K562 (cell line): ENCODE measurements around the gene CHAT.

ENCODE experiments used
- BACH1 ChIP-seq: fragments of 200-800 bp; sonication (Bioruptor generic); IDR thresholded peaks from 2 replicates; pipeline ENCODE4 v1.6.1; 2016; ENCODE audit warnings: missing genetic modification characterization, missing compliant biosample characterization
- CTCF ChIP-seq, 3 experiments: IDR thresholded peaks in 2 of 3; conservative IDR thresholded peaks in 1 of 3; 2 replicates each; pipeline ENCODE4 v1.5.1; 2011 to 2012; ENCODE audit warnings: low read length in 3 of 3, mild to moderate bottlenecking in 3 of 3, control low read depth in 2 of 3, improper control_type of control experiment in 1 of 3, inconsistent platforms in 1 of 3, low read depth in 1 of 3, mixed read lengths in 1 of 3, moderate library complexity in 1 of 3; ENCODE audit not compliant: insufficient read depth in 2 of 3
- EHMT2 ChIP-seq: fragments of 450-650 bp; IDR thresholded peaks from 2 replicates; pipeline ENCODE4 v1.6.1; 2018; ENCODE audit warnings: antibody characterized with exemption
- FOXK1 ChIP-seq: sonication (generic); formaldehyde crosslinking; IDR thresholded peaks from 2 replicates; pipeline ENCODE4 v1.8.0; 2022; ENCODE audit warnings: missing genetic modification reagents, mild to moderate bottlenecking, borderline replicate concordance
- FOXM1 ChIP-seq, 2 experiments: fragments of 450-650 bp in 1 of 2; sonication (generic) in 1 of 2; formaldehyde crosslinking in 1 of 2; IDR thresholded peaks; 2 replicates each; pipeline versions ENCODE4 v1.6.1 to v1.9.0; 2017 to 2022; ENCODE audit warnings: low read depth in 2 of 2, mild to moderate bottlenecking in 2 of 2, missing genetic modification reagents in 1 of 2, moderate library complexity in 1 of 2
- MTA3 ChIP-seq: fragments of 450-650 bp; formaldehyde crosslinking; IDR thresholded peaks from 2 replicates; pipeline ENCODE4 v1.6.1; 2017; ENCODE audit warnings: mild to moderate bottlenecking, borderline replicate concordance
- PHF8 ChIP-seq: fragments of 200-600 bp; sonication (generic); IDR thresholded peaks from 2 replicates; pipeline ENCODE4 v1.6.1; 2012; ENCODE audit warnings: mixed run types, mild to moderate bottlenecking, inconsistent platforms, low read length, moderate library complexity, borderline replicate concordance
- POLR2A ChIP-seq: fragments of 450-650 bp; conservative IDR thresholded peaks from 2 replicates; pipeline ENCODE4 v1.6.1; 2016
- USF2 ChIP-seq: sonication (generic); formaldehyde crosslinking; IDR thresholded peaks from 2 replicates; pipeline ENCODE4 v1.5.0; 2020; ENCODE audit warnings: missing genetic modification reagents
- ZBTB33 ChIP-seq: sonication (generic); formaldehyde crosslinking; IDR thresholded peaks from 2 replicates; pipeline ENCODE4 v1.8.1; 2023; ENCODE audit warnings: mild to moderate bottlenecking, missing genetic modification reagents
- ZNF217 ChIP-seq: sonication (generic); formaldehyde crosslinking; IDR thresholded peaks from 2 replicates; pipeline ENCODE4 v1.8.0; 2022; ENCODE audit warnings: mild to moderate bottlenecking, missing genetic modification reagents
- TF ChIP-seq, protein P1 (sequence below): fragments of 250-450 bp; sonication (Bioruptor Pico); IDR thresholded peaks from 2 replicates; pipeline ENCODE4 v1.9.0; 2021; ENCODE audit warnings: mild to moderate bottlenecking

- TF ChIP-seq ZBTB33 (CRISPR knock-in tag) (no peak), CTCF (IDR thresholded peaks at IDR 0.05 in 2 of 3, conservative IDR thresholded peaks at IDR 0.05 in 1 of 3; ENCODE audit: insufficient read depth in 2 of 3, low read depth in 1 of 3, low read length in 3 of 3) (peak in 2 of 3 experiments; percentile 26 to 31; a peak in 1 of 6 replicates), FOXK1 (CRISPR knock-in tag) (no peak), USF2 (CRISPR knock-in tag) (no peak), BACH1 (tag) (no peak), MTA3 (no peak), ZNF217 (no peak), EHMT2 (no peak), PHF8 (no peak), FOXM1 (IDR thresholded peaks at IDR 0.05; ENCODE audit: low read depth) (no peak), FOXM1 (CRISPR knock-in tag; IDR thresholded peaks at IDR 0.05; ENCODE audit: low read depth) (no peak), POLR2A (no peak)
- TF ChIP-seq, protein P1, sequence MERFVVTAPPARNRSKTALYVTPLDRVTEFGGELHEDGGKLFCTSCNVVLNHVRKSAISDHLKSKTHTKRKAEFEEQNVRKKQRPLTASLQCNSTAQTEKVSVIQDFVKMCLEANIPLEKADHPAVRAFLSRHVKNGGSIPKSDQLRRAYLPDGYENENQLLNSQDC, result no peak
These were observed 2.7 kb downstream of the CHAT start for GRCh38 chr10:49616421-49617101.
